IMR-90 (cell line): ENCODE data around the gene MFAP3.

ENCODE experiments used
- CEBPB ChIP-seq: IDR thresholded peaks from 2 replicates; pipeline ENCODE4 v1.6.1; 2012; ENCODE audit warnings: low read depth, low read length, improper control_type of control experiment
- CTCF ChIP-seq: conservative IDR thresholded peaks from 2 replicates; pipeline ENCODE4 v1.5.1; 2012; ENCODE audit warnings: mild to moderate bottlenecking, low read depth, low read length, improper control_type of control experiment
- ELK1 ChIP-seq: fragments of 150-350 bp; IDR thresholded peaks from 2 replicates; pipeline ENCODE4 v1.6.1; 2016; ENCODE audit warnings: low read depth, mild to moderate bottlenecking, low read length, moderate library complexity, borderline replicate concordance
- FOS ChIP-seq: fragments of 150-350 bp; IDR thresholded peaks from 2 replicates; pipeline ENCODE4 v1.6.1; 2016; ENCODE audit warnings: low read depth, low read length
- MAZ ChIP-seq: IDR thresholded peaks from 2 replicates; pipeline ENCODE4 v1.6.1; 2012; ENCODE audit warnings: low read depth, mild to moderate bottlenecking, low read length, improper control_type of control experiment, moderate library complexity, borderline replicate concordance
- MXI1 ChIP-seq: IDR thresholded peaks from 2 replicates; pipeline ENCODE4 v1.6.1; 2012; ENCODE audit warnings: low read depth, mild to moderate bottlenecking, low read length, moderate library complexity, borderline replicate concordance
- NFE2L2 ChIP-seq: fragments of 150-350 bp; IDR thresholded peaks from 2 replicates; pipeline ENCODE4 v1.6.1; 2016; ENCODE audit warnings: low read depth, mild to moderate bottlenecking, low read length
- POLR2A ChIP-seq: IDR thresholded peaks from 2 replicates; pipeline ENCODE4 v1.6.1; 2012; ENCODE audit warnings: mild to moderate bottlenecking, low read depth, low read length
- RAD21 ChIP-seq: IDR thresholded peaks from 2 replicates; pipeline ENCODE4 v1.6.1; 2012; ENCODE audit warnings: low read length, improper control_type of control experiment
- RCOR1 ChIP-seq: IDR thresholded peaks from 2 replicates; pipeline ENCODE4 v1.6.1; 2012; ENCODE audit warnings: mild to moderate bottlenecking, low read length, improper control_type of control experiment; ENCODE audit not compliant: insufficient replicate concordance
- RFX5 ChIP-seq: IDR thresholded peaks from 2 replicates; pipeline ENCODE4 v1.8.0; 2012; ENCODE audit warnings: low read depth, mild to moderate bottlenecking, low read length, moderate library complexity
- USF2 ChIP-seq: fragments of 150-350 bp; IDR thresholded peaks from 2 replicates; pipeline ENCODE4 v1.6.1; 2017; ENCODE audit warnings: mild to moderate bottlenecking, antibody characterized with exemption, low read length, low read depth

- no peak for TF ChIP-seq MXI1
- TF ChIP-seq CTCF, result no peak
- no peak for TF ChIP-seq POLR2A
- TF ChIP-seq NFE2L2, result no peak
- no peak for TF ChIP-seq USF2
- no peak for TF ChIP-seq CEBPB
- TF ChIP-seq RAD21, result no peak
- TF ChIP-seq RFX5, result no peak
- no peak for TF ChIP-seq FOS
- no peak for TF ChIP-seq RCOR1
- TF ChIP-seq ELK1, result no peak
- TF ChIP-seq MAZ, result no peak
Measured at GRCh38 chr5:154005648-154006047, 33.1 kb upstream of the MFAP3 start.
